Suprapubic skin (tissue), 4 donors: ENCODE results near the gene PLXNA4. TPM values are rescaled to one million over a fixed set of nuclear protein-coding genes. Genes with fewer than 3 reads are reported as not detected.

Source experiments
- DNase-seq, 2 donors: peaks; one replicate each; pipeline ENCODE4 v3.0.0-alpha.2; 2019; ENCODE audit warnings: low spot score in 2 of 2
- H3K27ac ChIP-seq: fragments of 200-600 bp; sonication (generic); one replicate; pipeline ENCODE4 v1.5.1; 2019
- H3K27me3 ChIP-seq: fragments of 200-600 bp; sonication (generic); one replicate; pipeline ENCODE4 v1.5.1; 2019
- H3K36me3 ChIP-seq: fragments of 200-600 bp; sonication (generic); one replicate; pipeline ENCODE4 v1.5.1; 2019
- H3K4me1 ChIP-seq: fragments of 200-600 bp; sonication (generic); one replicate; pipeline ENCODE4 v1.5.1; 2019
- H3K4me3 ChIP-seq: fragments of 200-600 bp; sonication (generic); one replicate; pipeline ENCODE4 v1.5.1; 2019; ENCODE audit warnings: mild to moderate bottlenecking
- H3K9me3 ChIP-seq: fragments of 200-600 bp; sonication (generic); one replicate; pipeline ENCODE4 v1.5.1; 2019
- EP300 ChIP-seq: sonication (generic); formaldehyde crosslinking; IDR thresholded peaks from one replicate; pipeline ENCODE4 v1.6.1; 2017; ENCODE audit warnings: antibody characterized with exemption
- POLR2A ChIP-seq, 2 donors: fragments of 450-650 bp; IDR thresholded peaks; one replicate each; pipeline ENCODE4 v1.6.1; 2017; ENCODE audit warnings: antibody characterized with exemption in 2 of 2, mild to moderate bottlenecking in 2 of 2, moderate library complexity in 2 of 2
- POLR2AphosphoS5 ChIP-seq, 3 donors: sonication (generic); formaldehyde crosslinking; IDR thresholded peaks; one replicate each; pipeline ENCODE4 v1.6.1; 2017; ENCODE audit warnings: antibody characterized with exemption in 3 of 3
- WGBS: methylation state at CpG from one replicate; pipeline ENCODE4 v1.1.5; 2018; 5-methylcytosine and 5-hydroxymethylcytosine counted together
- total RNA-seq, 4 donors: library from RNA; depleted of rRNA; stranded (reverse); fragments of >200 nt; gene quantifications; one replicate each; pipeline ENCODE4 v1.1.0, GENCODE V29; 2016
- TF ChIP-seq, protein P1 (sequence below), 2 donors: fragments of 200-600 bp in 1 of 2; fragments of 450-650 bp in 1 of 2; sonication (generic) in 1 of 2; IDR thresholded peaks; one replicate each; pipeline ENCODE4 v1.5.1; 2016 to 2019; ENCODE audit warnings: antibody characterized with exemption in 2 of 2, mild to moderate bottlenecking in 1 of 2, moderate library complexity in 1 of 2

The PLXNA4 gene
- total RNA-seq, 4 donors from 2014 or later, result 5.4 to 10.7 (median 7.1) TPM

- Histone ChIP-seq H3K27ac (peak overlapping the region; percentile 54), H3K4me1 (peaks cover 32% of the 10 kb centered on the region), H3K9me3 (no peaks in the 10 kb centered on the region), H3K4me3 (no peak overlapping the region), H3K36me3 (no peaks in the 10 kb centered on the region), H3K27me3 (no peaks in the 10 kb centered on the region)
- DNase-seq, result no peak
- WGBS, result 46% methylated on average over 4 of the region's 4 CpGs
- TF ChIP-seq POLR2A (IDR thresholded peaks at IDR 0.05) (no peak), EP300 (no peak), POLR2AphosphoS5 (IDR thresholded peaks at IDR 0.05) (no peak)
- TF ChIP-seq, protein P1, sequence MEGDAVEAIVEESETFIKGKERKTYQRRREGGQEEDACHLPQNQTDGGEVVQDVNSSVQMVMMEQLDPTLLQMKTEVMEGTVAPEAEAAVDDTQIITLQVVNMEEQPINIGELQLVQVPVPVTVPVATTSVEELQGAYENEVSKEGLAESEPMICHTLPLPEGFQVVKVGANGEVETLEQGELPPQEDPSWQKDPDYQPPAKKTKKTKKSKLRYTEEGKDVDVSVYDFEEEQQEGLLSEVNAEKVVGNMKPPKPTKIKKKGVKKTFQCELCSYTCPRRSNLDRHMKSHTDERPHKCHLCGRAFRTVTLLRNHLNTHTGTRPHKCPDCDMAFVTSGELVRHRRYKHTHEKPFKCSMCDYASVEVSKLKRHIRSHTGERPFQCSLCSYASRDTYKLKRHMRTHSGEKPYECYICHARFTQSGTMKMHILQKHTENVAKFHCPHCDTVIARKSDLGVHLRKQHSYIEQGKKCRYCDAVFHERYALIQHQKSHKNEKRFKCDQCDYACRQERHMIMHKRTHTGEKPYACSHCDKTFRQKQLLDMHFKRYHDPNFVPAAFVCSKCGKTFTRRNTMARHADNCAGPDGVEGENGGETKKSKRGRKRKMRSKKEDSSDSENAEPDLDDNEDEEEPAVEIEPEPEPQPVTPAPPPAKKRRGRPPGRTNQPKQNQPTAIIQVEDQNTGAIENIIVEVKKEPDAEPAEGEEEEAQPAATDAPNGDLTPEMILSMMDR (IDR thresholded peaks at IDR 0.05), result no peak
These were observed 325.6 kb downstream of the PLXNA4 start for GRCh38 chr7:132250480-132251326.

GRCh38 chr7:132249256-132249971 is 326.9 kb downstream of the PLXNA4 start:
- Histone ChIP-seq H3K4me3 (no peak overlapping the region), H3K4me1 (peaks cover 29% of the 10 kb centered on the region), H3K27me3 (no peaks in the 10 kb centered on the region), H3K27ac (peak overlapping the region; percentile 54), H3K9me3 (no peaks in the 10 kb centered on the region), H3K36me3 (no peaks in the 10 kb centered on the region)
- no peak for DNase-seq
- WGBS, result 54% methylated on average over 14 of the region's 19 CpGs
- no peak for TF ChIP-seq POLR2A (IDR thresholded peaks at IDR 0.05)
- TF ChIP-seq EP300, result no peak
- TF ChIP-seq POLR2AphosphoS5 (IDR thresholded peaks at IDR 0.05), result no peak
- TF ChIP-seq, protein P1 (IDR thresholded peaks at IDR 0.05), result no peak

- WGBS, result 86% methylated on average over 2 of the region's 2 CpGs
- H3K27me3 ChIP-seq, result no peaks in the 10 kb centered on the region
- no peaks in the 10 kb centered on the region for H3K9me3 ChIP-seq
- H3K4me3 ChIP-seq, result no peak overlapping the region
- DNase-seq, result no peak
- no peak overlapping the region for H3K27ac ChIP-seq
- peaks cover 29% of the 10 kb centered on the region for H3K4me1 ChIP-seq
- no peaks in the 10 kb centered on the region for H3K36me3 ChIP-seq
- TF ChIP-seq POLR2AphosphoS5 (IDR thresholded peaks at IDR 0.05) (no peak), EP300 (no peak), POLR2A (IDR thresholded peaks at IDR 0.05) (no peak)
- TF ChIP-seq, protein P1 (IDR thresholded peaks at IDR 0.05), result no peak
These were observed 327.4 kb downstream of the PLXNA4 start for GRCh38 chr7:132248841-132249240.

GRCh38 chr7:132247995-132248618 is 328.2 kb downstream of the PLXNA4 start:
- TF ChIP-seq POLR2AphosphoS5 (IDR thresholded peaks at IDR 0.05), result no peak
- no peak for TF ChIP-seq POLR2A (IDR thresholded peaks at IDR 0.05)
- TF ChIP-seq, protein P1 (IDR thresholded peaks at IDR 0.05), result no peak
- no peak for TF ChIP-seq EP300
- DNase-seq, result no peak

GRCh38 chr7:132246591-132246990 is 329.7 kb downstream of the PLXNA4 start:
- TF ChIP-seq, protein P1 (IDR thresholded peaks at IDR 0.05), result no peak
- TF ChIP-seq POLR2A (IDR thresholded peaks at IDR 0.05) (no peak), POLR2AphosphoS5 (IDR thresholded peaks at IDR 0.05) (no peak), EP300 (no peak)
- DNase-seq, result no peak
- H3K4me3 ChIP-seq, result no peak overlapping the region
- H3K4me1 ChIP-seq, result peaks cover 25% of the 10 kb centered on the region
- no peaks in the 10 kb centered on the region for H3K27me3 ChIP-seq
- H3K9me3 ChIP-seq, result no peaks in the 10 kb centered on the region
- no peak overlapping the region for H3K27ac ChIP-seq
- H3K36me3 ChIP-seq, result no peaks in the 10 kb centered on the region

More at GRCh38 chr7:132247995-132248618, 328.2 kb downstream of the PLXNA4 start:
- Histone ChIP-seq H3K4me3 (no peak overlapping the region), H3K27ac (no peak overlapping the region), H3K9me3 (no peaks in the 10 kb centered on the region), H3K36me3 (no peaks in the 10 kb centered on the region), H3K4me1 (peaks cover 29% of the 10 kb centered on the region), H3K27me3 (no peaks in the 10 kb centered on the region)
- 91% methylated on average over 6 of the region's 6 CpGs for WGBS
